NCI-H82 (cell line): Measurements from ENCODE around the gene KLRG1.

Experiments
- DNase-seq: peaks from one replicate; lab custom pipeline; 2025; lab: John Stamatoyannopoulos, UW

Gene KLRG1

GRCh38 chr12:8989413-8989812 lies at the start of gene KLRG1:
Gene KLRG1 (plus strand): TSS chr12:8989546. CDS start chr12:8989636, 90 bp downstream.
- no peak for DNase-seq

GRCh38 chr12:8941691-8942478 lies 47.5 kb upstream of the KLRG1 start:
- no peak for DNase-seq

GRCh38 chr12:8943565-8944186 lies 45.7 kb upstream of the KLRG1 start:
- DNase-seq: no peak

GRCh38 chr12:8946733-8947132 lies 42.6 kb upstream of the KLRG1 start:
- no peak for DNase-seq

- no peak for DNase-seq
Measured at GRCh38 chr12:8947737-8948136, 41.6 kb upstream of the KLRG1 start.

- DNase-seq: peak; percentile 73
Measured at GRCh38 chr12:8948701-8949341, 40.5 kb upstream of the KLRG1 start.

GRCh38 chr12:8949342-8950220 lies 39.8 kb upstream of the KLRG1 start, which contains the start of gene M6PR:
Gene M6PR (minus strand): TSS chr12:8949645. CDS start chr12:8946404, 3,241 bp downstream.
- DNase-seq: peak; percentile 99

- no peak for DNase-seq
Measured at GRCh38 chr12:8950221-8950527, 39.2 kb upstream of the KLRG1 start.

- no peak for DNase-seq
Measured at GRCh38 chr12:8950702-8951478, 38.5 kb upstream of the KLRG1 start.

- no peak for DNase-seq
Measured at GRCh38 chr12:8951744-8952143, 37.6 kb upstream of the KLRG1 start.

GRCh38 chr12:8953773-8954402 lies 35.5 kb upstream of the KLRG1 start:
- no peak for DNase-seq

- no peak for DNase-seq
Measured at GRCh38 chr12:8956073-8956472, 33.3 kb upstream of the KLRG1 start.

- DNase-seq: no peak
Measured at GRCh38 chr12:8956772-8957171, 32.6 kb upstream of the KLRG1 start.

- DNase-seq: no peak
Measured at GRCh38 chr12:8957561-8957960, 31.8 kb upstream of the KLRG1 start.

- no peak for DNase-seq
Measured at GRCh38 chr12:8958066-8958465, 31.3 kb upstream of the KLRG1 start.

- DNase-seq: no peak
Measured at GRCh38 chr12:8960176-8960575, 29.2 kb upstream of the KLRG1 start.

GRCh38 chr12:8968761-8969160 lies 20.6 kb upstream of the KLRG1 start:
- no peak for DNase-seq

GRCh38 chr12:8969861-8970411 lies 19.4 kb upstream of the KLRG1 start:
- no peak for DNase-seq

GRCh38 chr12:8970432-8970831 lies 18.9 kb upstream of the KLRG1 start:
- no peak for DNase-seq

GRCh38 chr12:8980137-8980536 lies 9.2 kb upstream of the KLRG1 start:
- no peak for DNase-seq
